GM12873 (cell line): ENCODE data around the gene GALR2.

ENCODE experiments used
- CTCF ChIP-seq: IDR thresholded peaks from 2 replicates; pipeline ENCODE4 v1.5.1; 2012; ENCODE audit warnings: low read depth, mild to moderate bottlenecking, moderate library complexity, low read length, control low read depth; ENCODE audit not compliant: insufficient read depth; ENCODE audit errors: missing control alignments

Gene GALR2

GRCh38 chr17:76048025-76048605, 26.5 kb upstream of the GALR2 start:
- no peak for TF ChIP-seq CTCF

- TF ChIP-seq CTCF: no peak
These were observed 25.9 kb upstream of the GALR2 start for GRCh38 chr17:76048711-76049110.

- TF ChIP-seq CTCF: no peak
These were observed 25.3 kb upstream of the GALR2 start for GRCh38 chr17:76049239-76049638.

- no peak for TF ChIP-seq CTCF
These were observed 24.6 kb upstream of the GALR2 start for GRCh38 chr17:76049836-76050537.

- TF ChIP-seq CTCF: no peak
These were observed 23.8 kb upstream of the GALR2 start for GRCh38 chr17:76050538-76051467.

GRCh38 chr17:76051561-76051960, 23.0 kb upstream of the GALR2 start:
- no peak for TF ChIP-seq CTCF
